Aorta (tissue), 5 donors: ENCODE data around the gene WEE1. TPM values are rescaled to one million over a fixed set of nuclear protein-coding genes. Genes with fewer than 3 reads are reported as not detected.

Experiments
- ATAC-seq: fragments of 200-7000 bp; cut with Tn5 transposase; one replicate; pipeline ENCODE4 v1.9.1; 2022; ENCODE audit warnings: moderate library complexity; ENCODE audit not compliant: low FRiP score
- DNase-seq, 2 donors: peaks; one replicate each; pipeline ENCODE4 v3.0.0-alpha.2; 2020
- H3K27ac ChIP-seq, 2 donors: one replicate each; pipeline ENCODE4 v1.5.1; 2013; ENCODE audit warnings: low read length in 2 of 2, mild to moderate bottlenecking in 2 of 2, moderate library complexity in 2 of 2, control low read depth in 1 of 2, inconsistent platforms in 1 of 2, low read depth in 1 of 2
- H3K27me3 ChIP-seq, 2 donors: one replicate each; pipeline ENCODE4 v1.6.1; 2013; ENCODE audit warnings: control low read depth in 1 of 2, low read length in 1 of 2, mild to moderate bottlenecking in 1 of 2, moderate library complexity in 1 of 2; ENCODE audit not compliant: insufficient read depth in 2 of 2, control insufficient read depth in 1 of 2
- H3K36me3 ChIP-seq, 2 donors: one replicate each; pipeline ENCODE4 v1.6.1; 2013; ENCODE audit warnings: control low read depth in 1 of 2, low read length in 1 of 2, mild to moderate bottlenecking in 1 of 2; ENCODE audit not compliant: insufficient read depth in 2 of 2, control insufficient read depth in 1 of 2
- H3K4me1 ChIP-seq, 2 donors: one replicate each; pipeline ENCODE4 v1.6.1; 2013; ENCODE audit warnings: low read length in 2 of 2, control low read depth in 1 of 2, mild to moderate bottlenecking in 1 of 2, moderate library complexity in 1 of 2; ENCODE audit not compliant: insufficient read depth in 2 of 2, control insufficient read depth in 1 of 2
- H3K4me3 ChIP-seq, 2 donors: one replicate each; pipeline ENCODE4 v1.5.1; 2013; ENCODE audit warnings: low read length in 2 of 2, control low read depth in 1 of 2, mild to moderate bottlenecking in 1 of 2
- H3K9me3 ChIP-seq: one replicate; pipeline ENCODE4 v1.6.1; 2013; ENCODE audit warnings: mild to moderate bottlenecking, low read length; ENCODE audit not compliant: control insufficient read depth
- WGBS, 2 donors: extraction: QIAGEN DNeasy Blood & Tissue Kit; methylation state at CpG; one replicate each; pipeline ENCODE4 v1.1.7; 2013; 5-methylcytosine and 5-hydroxymethylcytosine counted together
- intact Hi-C, 2 donors: fragments of 100-400 bp; cut with DNase I; formaldehyde crosslinking; loops; one replicate each; pipeline versions ENCODE4 v1.14.2 to v1.15.0; 2022
- polyA plus RNA-seq, 2 donors: library from polyadenylated mRNA; stranded (reverse); fragments of 200-250 nt; gene quantifications; one replicate each; pipeline ENCODE4 v1.2.3, GENCODE V29; 2013
- total RNA-seq, 2 donors: library from RNA; stranded (reverse); fragmentation: NEBNext Ultra II Directional; extraction: Animal tissue kit (Norgen Biotek cat#: 25700); gene quantifications; one replicate each; pipeline ENCODE4 v1.2.1, GENCODE V29; 2021
- donor health status: healthy with polysubstance abuse.
- donor health status: Bipolar disorder and iron deficiency.
- donor health status: DM: no; HTN: no; CAD: no.
- donor health status: DM: no; HTN: no; CAD: no.
- donor health status: DM: yes; HTN: yes; CAD: no.

The WEE1 gene
- total and polyA plus RNA-seq, 4 donors: 9.3 to 41.3 (median 24.2) TPM

DNA sequence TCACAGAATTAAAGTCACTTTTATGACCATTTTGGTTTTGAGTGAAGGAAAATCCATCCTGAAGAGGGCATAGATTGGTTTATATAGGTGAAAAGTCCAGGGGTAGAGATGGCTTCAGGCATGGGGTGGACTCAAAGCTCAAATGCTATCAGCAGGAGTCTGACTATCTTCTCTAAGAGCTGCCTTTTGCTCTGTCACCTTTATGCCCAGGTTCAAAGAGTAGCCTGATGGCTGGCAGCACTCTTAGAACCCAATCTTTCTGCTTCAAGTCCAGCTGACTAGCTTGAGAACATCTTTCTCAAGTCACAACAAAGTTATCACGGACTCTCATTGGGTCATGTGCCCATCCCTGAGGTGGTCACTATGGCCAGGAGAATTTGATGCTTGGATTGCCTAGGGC is 63.2 kb downstream of the WEE1 start:
- H3K4me3 ChIP-seq: no peak overlapping the region
- no peak for DNase-seq
- no peaks in the 10 kb centered on the region for H3K36me3 ChIP-seq
- ATAC-seq: no peak
- no peak overlapping the region for H3K27ac ChIP-seq
- WGBS, 2 donors: 94% methylated on average over 1 of the region's 1 CpG
- no peaks in the 10 kb centered on the region for H3K9me3 ChIP-seq
- no peaks in the 10 kb centered on the region for H3K4me1 ChIP-seq
- no peaks in the 10 kb centered on the region for H3K27me3 ChIP-seq
- intact Hi-C loops: no loop called here

DNA sequence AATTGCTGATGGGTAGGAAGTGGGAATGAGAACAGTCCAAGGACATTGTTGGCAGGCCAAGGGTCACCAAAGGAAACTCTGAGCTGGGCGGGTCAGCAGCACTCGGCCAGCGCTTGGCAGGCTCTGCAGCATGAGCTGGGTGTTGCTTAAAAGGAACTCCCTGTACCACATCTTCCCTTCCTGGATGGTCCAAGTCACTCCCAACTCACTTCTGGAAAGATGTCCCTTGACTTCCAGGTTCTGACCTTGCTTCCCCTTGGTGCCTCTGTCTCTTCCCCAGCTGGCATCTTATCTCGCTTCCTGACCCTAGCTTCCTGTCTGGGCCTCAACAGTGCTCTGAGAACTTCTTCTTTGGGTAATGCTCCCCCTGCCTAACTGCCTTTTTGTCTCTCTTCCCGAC is 65.6 kb downstream of the WEE1 start:
- Histone ChIP-seq H3K27ac (no peak overlapping the region), H3K4me3 (no peak overlapping the region), H3K27me3 (no peaks in the 10 kb centered on the region), H3K9me3 (no peaks in the 10 kb centered on the region), H3K4me1 (no peaks in the 10 kb centered on the region), H3K36me3 (no peaks in the 10 kb centered on the region)
- DNase-seq (peak in 1 of 2 donors; percentile 80), ATAC-seq (peak; percentile 29)
- intact Hi-C loops: no loop called here
- 83 to 90% methylated on average over 5 of the region's 5 CpGs for WGBS, 2 donors

Other genes starting within 250 kb of the WEE1 start
- gene IPO7, start 189.0 kb upstream of the WEE1 start, total RNA-seq: 100 to 1,000 TPM; 135 to 158 TPM
- gene IPO7, start 189.0 kb upstream of the WEE1 start, polyA plus RNA-seq: 10 to 100 TPM; 41.2 to 76.0 TPM
- 10 to 100 TPM; 40.1 to 42.0 TPM for gene ZNF143, start 112.7 kb upstream of the WEE1 start, total RNA-seq
- 10 to 100 TPM; 12.9 to 13.8 TPM for gene ZNF143, start 112.7 kb upstream of the WEE1 start, polyA plus RNA-seq
- 10 to 100 TPM; 64.4 to 69.0 TPM for gene SWAP70, start 90.4 kb downstream of the WEE1 start, total RNA-seq
- 10 to 100 TPM; 15.8 to 29.8 TPM for gene SWAP70, start 90.4 kb downstream of the WEE1 start, polyA plus RNA-seq